IPS DF 19.7 (cell line): Measurements from ENCODE around the gene MEG3.
A peak's percentile ranks its signal among the peaks of the same experiment; 100 is the strongest.

Source experiments
- DNase-seq: peaks from one replicate; pipeline ENCODE4 v3.0.0-alpha.2; 2013; ENCODE audit warnings: low read depth, low spot score

Gene MEG3

DNA sequence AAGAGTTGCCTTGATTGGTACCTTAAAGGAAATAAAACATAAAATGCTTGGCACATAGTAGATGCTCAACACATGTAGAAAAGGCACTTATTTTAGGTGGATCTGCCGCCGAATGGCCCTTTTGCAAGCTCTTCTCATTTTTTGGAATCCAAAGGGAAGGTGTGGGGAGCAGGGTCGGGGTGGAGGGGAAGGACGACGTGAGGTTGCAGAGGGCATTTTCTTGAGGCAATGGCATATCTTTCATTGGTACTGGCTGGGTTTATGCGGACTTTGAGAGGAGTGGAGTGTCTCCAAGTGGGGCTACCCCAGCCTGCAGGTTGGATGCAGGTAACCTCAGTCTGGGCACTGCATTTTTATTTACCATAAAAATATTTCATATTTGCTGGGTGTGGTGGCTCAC lies 69.5 kb downstream of the MEG3 start:
- DNase-seq = no peak

DNA sequence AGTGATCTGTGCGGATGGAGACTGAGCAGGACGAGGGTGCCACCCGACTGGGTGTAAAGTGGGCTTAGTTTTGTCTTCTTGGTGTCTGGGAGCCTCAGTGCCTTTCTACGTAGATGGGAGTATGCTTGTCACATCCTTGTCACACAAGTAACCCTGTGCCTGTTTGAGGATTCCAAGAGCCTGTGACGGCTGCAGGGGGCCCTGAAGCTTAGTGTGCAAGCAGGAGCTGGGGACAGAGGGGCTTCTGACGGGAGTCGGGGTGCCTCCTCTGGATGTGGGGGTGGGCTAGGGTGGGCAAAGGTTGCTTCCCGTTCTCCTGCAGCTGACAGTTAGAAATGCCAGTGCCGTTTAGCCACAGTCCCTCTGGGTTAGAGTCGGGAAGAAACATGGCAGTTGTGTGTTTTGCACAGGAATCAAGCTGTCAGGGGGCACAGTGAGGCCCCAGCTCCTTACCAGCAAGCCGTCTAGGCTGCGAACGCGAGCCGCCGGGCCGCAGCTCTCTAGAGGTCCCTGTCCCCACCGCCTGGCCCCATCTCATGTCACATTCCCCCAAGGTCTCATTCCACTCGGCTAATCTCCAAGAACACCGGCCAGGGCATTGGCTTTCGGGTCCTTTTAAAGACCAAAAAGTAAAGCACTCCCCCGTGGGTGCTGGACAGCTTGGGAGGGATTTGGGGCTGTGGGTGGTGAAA lies 70.6 kb downstream of the MEG3 start:
- no peak for DNase-seq

DNA sequence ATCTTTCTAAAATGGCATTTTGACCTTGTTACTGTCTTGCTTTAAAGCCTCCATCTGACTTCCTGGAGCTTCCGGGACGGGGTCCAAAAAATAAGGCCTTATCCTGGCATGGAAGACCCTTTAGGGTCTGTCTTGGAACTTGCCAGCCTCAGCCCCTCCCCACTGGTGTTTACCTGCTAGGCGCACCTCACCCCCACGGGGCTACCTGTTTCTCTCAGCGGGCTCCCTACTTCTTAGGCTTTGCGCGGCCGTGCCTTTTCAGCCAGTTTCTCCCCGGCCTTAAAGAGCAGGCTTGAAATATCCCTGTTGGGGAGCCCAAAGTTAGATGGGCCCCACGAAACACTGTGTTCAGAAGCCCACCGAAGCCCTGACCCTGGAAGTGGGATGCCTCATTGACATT lies 72.5 kb downstream of the MEG3 start:
- DNase-seq = no peak

DNA sequence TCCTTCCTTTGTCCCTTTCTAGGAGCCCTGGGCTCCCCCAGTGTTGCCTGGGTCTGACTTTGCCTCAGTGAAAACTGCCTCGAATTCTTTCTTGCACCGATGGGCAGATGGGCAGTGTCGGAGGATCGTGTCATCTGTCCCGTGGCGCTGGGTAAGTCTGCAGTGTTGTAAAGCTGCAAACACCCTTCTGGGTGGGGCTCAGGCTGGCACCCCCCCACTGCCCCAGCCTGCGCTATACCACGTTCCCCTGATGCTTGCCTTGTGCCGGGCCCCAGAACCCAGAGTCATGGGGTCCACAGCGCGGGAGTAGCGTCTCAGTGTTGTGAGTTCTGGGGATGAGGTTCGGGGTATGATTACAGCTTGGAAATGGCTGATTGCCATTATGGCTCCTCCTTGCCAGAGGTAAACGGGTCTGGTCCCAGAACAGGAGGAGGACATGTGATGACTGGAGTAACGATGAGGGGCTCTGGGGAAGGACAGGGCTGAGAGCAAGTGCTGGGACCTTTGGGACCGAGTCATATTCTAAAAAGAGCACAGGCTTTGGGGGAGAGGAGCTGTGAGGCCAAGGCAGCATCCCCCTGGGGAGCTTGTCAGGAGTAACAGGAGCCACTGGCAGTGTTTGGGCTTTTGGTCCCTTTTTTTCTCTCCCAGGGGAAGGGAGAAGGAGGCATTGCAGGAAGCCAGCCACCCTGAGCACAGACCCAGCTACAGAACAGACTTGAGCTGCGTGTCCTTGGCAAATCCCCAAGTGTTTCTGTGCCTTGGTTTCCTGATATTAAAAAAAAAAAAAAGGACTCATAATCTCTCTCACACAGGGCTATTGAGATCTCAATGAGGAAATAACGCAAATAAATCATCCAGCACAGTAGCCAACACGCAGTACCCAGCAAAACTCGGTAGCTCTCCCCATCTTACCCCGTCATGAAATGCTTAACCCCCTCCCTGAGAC lies 73.3 kb downstream of the MEG3 start:
- DNase-seq = no peak

DNA sequence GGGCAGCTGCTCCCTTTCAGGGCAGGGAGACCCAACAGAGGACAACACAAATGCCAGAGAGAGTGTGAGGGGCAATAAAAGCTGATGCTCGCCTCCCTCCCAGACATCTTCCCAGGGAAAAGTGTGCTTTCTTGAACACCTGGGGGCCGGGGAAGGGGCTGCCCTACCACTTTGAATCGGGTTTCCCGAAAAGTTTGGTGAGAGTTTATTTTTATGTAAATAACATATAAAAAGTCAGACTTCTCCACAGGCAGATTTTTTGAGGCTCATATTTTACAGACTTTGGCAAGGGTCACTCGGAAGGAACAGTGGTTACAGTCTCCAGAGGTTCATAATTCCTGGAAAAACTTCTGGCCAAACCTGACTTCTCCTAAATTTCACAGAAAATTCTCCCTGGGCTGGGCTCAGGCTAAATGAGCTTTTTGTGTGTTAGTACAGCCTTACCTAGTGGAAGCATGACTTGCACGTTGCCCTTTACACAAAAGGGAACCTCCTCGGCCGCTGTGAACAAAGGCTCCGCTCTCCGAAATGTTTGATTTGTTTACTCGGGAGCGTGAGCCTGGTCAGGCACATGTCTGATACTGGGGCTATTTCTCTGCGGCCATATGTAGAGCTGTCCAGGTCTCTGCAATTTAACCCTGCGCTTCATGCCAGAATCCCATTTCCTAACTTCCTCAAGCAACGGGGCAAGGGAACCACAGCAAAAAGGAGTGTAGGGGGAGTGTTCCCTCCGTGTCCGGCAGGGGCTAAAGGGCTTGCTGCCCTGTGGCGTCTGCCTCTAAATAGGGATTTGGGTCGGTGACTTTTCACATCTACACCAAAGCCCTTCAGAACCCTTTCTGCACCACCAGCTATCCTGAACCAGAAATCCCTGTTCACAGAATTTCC lies 74.2 kb downstream of the MEG3 start:
- DNase-seq = no peak

DNA sequence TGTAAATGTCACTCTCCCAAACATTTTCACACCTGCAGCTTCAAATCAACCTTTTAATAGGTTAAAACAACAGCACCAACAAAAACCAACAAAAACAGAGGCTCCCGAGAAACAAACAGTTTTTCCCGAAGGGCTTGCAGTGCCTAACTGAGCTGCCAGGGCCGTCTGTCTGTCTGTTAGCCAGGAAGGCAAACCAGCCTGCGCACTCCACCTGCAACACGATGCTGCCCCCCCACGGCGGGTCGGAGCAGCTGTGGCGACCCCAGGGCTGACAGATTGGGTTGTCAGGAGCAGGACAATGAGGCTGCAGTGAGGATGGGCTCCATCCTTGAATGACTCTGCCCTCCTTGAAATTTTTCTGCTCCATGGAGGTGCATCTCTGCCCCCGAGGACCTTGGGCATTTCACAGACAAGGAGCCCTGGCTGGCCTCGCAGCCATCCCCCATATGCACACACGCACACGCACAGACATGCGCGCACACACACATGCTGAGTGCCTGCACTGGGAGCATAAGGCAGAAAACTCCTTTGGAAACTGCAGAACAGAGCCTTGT lies 75.0 kb downstream of the MEG3 start:
- peak; percentile 42 for DNase-seq

DNA sequence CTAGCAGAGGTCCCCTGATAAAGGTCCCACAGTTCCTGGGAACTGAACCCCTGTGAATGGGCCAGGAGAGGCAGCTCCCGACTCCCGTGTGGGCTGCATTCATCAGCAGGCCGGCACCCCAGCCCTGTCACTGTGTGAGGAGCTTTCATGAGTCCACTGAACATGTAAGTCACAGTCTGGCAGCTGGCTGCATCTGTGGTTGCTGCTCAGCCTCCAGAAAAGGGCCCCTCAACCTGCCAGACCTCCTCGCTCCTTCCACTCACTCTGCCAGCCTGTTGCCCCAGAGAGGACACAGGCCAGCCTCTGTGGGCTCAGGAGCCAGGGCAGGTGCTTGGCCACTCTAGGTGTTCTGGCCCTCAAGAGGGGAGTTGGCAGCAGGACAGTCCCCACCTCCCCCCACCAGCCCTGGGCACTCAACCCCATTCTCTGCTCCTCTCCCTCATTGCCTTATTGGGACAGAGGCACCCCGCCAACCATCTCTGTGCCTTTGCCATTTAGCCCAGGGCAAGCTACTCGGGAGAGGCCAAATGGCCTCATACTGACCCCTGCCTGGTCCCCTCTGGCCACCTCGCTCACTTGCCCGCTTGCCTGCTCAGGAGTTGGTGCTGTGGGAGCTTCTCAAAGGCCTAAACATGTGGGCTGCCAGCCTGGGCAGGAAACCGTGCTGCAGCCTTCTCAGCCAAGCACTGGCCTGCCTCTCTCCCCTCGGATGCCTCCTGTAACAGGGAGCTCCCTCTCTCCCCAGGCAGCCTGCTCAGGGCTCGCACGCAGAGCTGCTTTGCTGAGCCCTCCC lies 75.7 kb downstream of the MEG3 start:
- DNase-seq = no peak

DNA sequence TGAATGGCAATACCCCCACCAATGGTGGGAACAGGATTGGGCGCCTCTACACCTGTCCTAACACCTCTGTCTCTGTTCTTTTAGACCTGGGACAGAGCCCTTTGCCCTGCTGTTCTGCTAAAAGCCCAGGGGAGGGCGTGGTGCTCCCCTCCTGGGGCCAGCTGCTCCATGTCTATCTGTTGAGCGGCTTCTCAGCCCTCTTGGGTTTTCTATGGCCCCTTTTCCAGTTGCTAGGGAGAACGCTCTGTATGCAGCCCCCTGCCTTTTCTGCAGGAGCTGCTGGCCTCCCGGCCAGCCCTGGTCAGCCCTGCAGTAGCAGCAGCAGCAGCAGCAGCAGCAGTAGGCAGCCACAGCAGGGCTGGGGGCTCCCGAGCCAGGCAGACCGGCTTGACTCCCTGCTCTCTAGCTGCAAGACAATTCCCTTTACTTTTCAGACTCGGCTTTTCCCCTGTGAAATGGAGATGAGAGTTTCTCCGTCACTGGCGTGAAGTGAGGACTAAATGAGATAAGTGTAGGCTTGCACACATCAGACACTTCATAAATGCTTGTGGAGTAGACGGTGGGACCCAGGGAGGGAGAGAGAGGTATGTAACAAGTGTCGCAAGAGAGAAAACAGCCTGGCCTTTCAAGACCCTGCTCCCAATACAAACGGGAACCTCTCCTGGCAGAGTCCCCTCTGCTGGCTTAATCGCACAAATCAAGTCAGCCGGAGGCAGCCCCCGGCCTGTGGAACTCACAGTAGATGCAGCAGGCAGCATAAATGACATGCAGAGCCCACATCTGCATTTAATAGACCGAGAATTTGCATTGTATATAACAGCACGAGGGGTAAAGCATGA lies 76.6 kb downstream of the MEG3 start:
- no peak for DNase-seq

DNA sequence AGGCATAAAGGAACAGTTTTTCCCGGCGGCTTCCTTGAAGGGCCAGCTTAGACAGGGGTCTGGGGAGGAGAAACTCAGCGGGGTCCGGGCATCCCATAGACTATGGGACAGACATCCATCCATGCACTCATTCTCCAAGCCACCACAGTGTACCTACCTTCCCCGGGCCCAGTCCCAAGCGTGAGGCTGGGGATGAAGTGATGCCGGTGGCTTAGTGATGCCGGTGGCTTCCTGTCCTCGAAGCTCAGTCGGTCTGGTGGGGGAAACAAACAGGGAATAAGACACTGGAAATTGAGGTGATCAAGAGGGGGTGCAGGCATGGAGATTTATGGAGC lies 77.2 kb downstream of the MEG3 start:
- DNase-seq = no peak

DNA sequence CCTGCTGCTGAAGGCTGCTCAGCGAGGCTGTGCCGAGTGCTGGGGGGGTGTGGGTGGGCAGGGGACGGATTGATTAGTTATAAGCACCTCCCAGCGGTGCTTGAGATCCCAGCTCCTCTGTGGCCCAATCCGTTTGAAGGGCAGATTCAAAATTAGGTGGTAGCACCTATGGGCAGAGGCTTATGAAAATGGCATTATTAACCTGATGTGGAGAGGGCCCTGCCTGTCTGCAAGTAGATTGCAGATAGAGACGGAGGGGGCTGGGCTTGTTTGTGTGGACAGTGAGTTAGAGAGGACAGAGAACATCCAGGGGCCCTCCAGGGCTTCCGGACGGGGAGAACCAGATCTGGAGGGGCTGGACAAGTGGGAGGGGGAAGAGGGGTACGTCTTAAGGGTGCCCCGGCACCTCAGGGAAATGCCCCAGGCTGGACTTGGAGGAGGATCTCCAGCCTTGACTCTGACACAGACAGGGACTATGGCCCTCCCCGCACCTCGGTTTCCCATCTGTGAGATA lies 77.8 kb downstream of the MEG3 start, which contains the start of gene RTL1:
TSS of gene RTL1 (minus strand) at position 51 of the 514 bp plus-strand sequence. CDS start 18,934 bp downstream, outside the sequence.
- DNase-seq = no peak

DNA sequence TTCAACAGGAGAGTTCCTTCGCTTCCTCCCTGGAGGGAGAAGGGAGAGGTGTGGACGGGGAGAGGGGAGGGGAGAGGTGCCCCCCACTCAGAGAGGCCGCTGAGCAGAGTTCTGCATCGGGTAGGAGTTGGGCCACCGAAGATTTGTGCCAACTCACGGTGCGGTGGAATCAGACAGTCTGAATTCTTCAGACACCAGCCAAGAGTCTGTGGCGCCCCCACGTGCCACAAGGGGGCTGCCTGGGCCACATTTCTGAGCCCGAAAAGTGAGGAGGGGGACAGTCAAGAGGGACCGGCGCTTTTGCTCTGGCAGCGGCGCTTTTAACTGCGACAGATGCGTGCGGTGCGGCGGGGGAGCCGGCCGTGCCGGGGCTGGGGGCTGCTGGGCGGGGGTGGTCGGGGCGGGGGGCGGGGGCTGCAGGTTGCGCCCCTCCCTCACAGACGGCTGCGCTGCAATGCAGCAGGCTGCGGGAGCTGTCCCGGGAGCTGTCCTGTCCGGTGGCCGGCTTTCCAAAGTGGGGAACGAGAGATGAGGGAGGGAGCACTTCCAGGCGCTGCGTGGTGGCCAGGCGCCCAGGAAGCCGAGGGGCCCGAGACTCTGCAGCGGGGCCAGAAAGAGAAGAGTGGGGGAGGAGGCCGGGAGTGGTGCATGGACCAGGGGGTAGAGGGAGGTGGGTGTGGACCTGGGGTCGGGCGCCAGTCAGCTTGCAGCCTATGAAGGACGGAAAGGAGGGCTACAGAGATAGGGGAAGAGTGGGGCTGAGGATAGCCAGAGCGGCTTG lies 78.6 kb downstream of the MEG3 start:
- no peak for DNase-seq

DNA sequence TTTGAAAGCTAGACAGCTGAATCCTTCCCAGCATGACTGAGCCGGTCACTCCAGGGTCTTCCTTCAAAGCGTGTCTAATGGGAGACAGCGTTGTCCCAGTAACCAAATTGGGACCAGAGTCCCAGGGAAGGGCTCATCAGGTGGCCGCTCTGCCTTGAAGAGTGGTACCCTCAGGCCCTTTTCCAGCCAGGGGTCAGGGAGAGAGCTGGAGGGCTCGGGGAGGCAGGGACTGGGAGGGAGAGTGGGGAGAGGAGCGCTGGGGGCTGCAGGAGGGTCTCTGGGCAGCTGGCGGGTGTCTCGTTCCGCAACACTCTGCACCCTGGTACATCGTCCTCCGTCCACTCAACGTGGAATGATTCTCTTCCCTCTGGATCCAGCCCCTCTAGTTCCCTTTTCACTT lies 79.2 kb downstream of the MEG3 start:
- DNase-seq = no peak

DNA sequence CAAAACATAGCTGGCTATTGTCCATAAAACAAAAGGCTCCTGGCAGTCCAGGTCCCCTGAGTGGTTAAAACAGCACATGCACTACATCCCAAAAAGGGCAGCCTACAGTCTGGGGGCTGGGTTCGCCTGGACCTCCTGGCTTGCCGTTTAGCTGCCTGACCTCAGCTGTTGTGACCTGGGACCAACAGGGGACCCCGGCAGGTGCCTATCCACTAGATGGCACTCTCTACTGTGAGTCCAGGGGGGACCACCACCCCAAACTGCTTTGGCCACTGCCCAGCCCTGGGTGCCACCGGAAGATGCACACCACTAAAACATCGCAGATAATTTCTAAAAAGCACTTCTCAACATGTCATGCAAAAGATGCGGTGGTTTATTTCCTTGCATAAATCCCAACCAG lies 80.5 kb downstream of the MEG3 start:
- DNase-seq = no peak

DNA sequence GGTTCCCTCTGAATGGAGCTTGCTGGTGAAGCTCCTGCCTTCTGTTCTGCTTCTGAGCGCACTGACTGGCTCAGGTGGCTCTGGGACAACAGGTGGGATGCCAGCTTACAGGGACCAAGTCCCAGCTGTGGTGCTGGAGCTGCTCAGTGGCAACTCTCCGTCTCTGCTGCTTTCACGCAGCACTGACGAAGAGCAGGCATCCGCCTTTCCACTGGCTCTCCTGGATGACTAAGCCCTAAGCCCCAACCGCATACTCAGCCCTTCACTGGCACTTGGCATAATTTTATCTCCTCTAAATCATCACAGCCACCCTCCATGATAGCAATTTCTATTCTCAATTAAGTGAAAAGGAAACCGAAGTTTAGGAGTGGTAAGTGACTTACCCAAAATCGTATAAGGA lies 81.3 kb downstream of the MEG3 start:
- no peak for DNase-seq

DNA sequence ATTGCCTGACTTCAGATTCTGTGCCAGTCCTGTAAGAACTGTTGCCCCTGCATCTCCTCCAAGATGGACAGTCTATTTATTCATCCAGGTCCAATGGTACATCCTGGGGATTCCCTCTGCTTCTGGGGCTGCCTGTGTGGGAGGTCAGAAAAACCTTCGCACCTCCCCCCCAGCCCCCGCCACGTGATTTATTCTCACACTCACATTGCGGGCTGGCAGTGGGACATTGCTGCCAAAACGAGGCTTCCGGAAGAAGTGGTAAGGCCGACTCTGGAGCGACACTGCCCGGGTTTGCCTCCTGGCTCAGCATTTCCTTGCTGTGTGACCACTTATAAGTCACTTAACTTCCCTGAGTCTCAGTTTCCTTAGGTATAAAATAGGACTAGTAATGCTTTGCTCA lies 83.5 kb downstream of the MEG3 start:
- DNase-seq = no peak
